IMR-90 (cell line): ENCODE data around the gene DSCAM. TPM values are rescaled to one million over a fixed set of nuclear protein-coding genes. Genes with fewer than 3 reads are reported as not detected.

Source experiments
- ATAC-seq: fragments of 200-7000 bp; cut with Tn5 transposase; 2 replicates; pipeline ENCODE4 v1.9.1; 2020; ENCODE audit warnings: low read depth, mild to moderate bottlenecking, moderate library complexity
- BruUV-seq: library from RNA; stranded (reverse); fragments of 400-500 nt; replicated peaks from 2 replicates; lab custom pipeline; 2021; lab: Mats Ljungman, UMichigan
- CTCF ChIA-PET: fragments of 300-600 bp; formaldehyde crosslinking; extraction: SDS; loops from one replicate; lab custom pipeline; 2021; ENCODE audit warnings: antibody characterized with exemption; lab: Yijun Ruan, JAX
- POLR2A ChIA-PET: fragments of 300-600 bp; sonication (Branson Sonifier 250); formaldehyde crosslinking; loops from one replicate; lab custom pipeline; 2022; ENCODE audit warnings: antibody characterized with exemption; ENCODE audit not compliant: unreplicated experiment; lab: Charles Lee
- DNase-seq: peaks from one replicate; pipeline ENCODE4 v3.0.0; 2013
- H2AFZ ChIP-seq: replicated peaks from 2 replicates; pipeline ENCODE3; 2013; ENCODE audit warnings: low read length, mild to moderate bottlenecking; ENCODE audit not compliant: poor library complexity
- H2AK5ac ChIP-seq: 2 replicates; pipeline ENCODE4 v1.6.1; 2013; ENCODE audit warnings: low read depth, low read length, inconsistent platforms
- H2AK9ac ChIP-seq: replicated peaks from 2 replicates; pipeline ENCODE3; 2013; ENCODE audit warnings: mild to moderate bottlenecking, low read depth, low read length, moderate library complexity; ENCODE audit not compliant: poor library complexity
- H2BK120ac ChIP-seq: 2 replicates; pipeline ENCODE4 v1.6.1; 2013; ENCODE audit warnings: low read depth, low read length, inconsistent platforms
- H2BK15ac ChIP-seq: 3 replicates; pipeline ENCODE4 v1.6.1; 2013; ENCODE audit warnings: low read depth, low read length, inconsistent platforms
- H2BK20ac ChIP-seq: 2 replicates; pipeline ENCODE4 v1.6.1; 2013; ENCODE audit warnings: low read depth, mild to moderate bottlenecking, inconsistent platforms, low read length, moderate library complexity
- H2BK5ac ChIP-seq: 2 replicates; pipeline ENCODE4 v1.6.1; 2013; ENCODE audit warnings: mild to moderate bottlenecking, low read depth, low read length, inconsistent platforms; ENCODE audit not compliant: poor library complexity, severe bottlenecking
- H3K14ac ChIP-seq: replicated peaks from 2 replicates; pipeline ENCODE4 v1.6.1; 2013; ENCODE audit warnings: low read depth, low read length, inconsistent platforms
- H3K18ac ChIP-seq: 2 replicates; pipeline ENCODE4 v1.6.1; 2013; ENCODE audit warnings: low read depth, low read length, control low read depth
- H3K23ac ChIP-seq: 2 replicates; pipeline ENCODE4 v1.6.1; 2013; ENCODE audit warnings: low read depth, low read length, inconsistent platforms
- H3K27ac ChIP-seq: 2 replicates; pipeline ENCODE4 v1.5.1; 2013; ENCODE audit warnings: mild to moderate bottlenecking, control low read depth, low read length; ENCODE audit not compliant: insufficient read depth
- H3K27me3 ChIP-seq: 2 replicates; pipeline ENCODE4 v1.6.1; 2013; ENCODE audit warnings: low read length; ENCODE audit not compliant: control insufficient read depth, insufficient read depth
- H3K36me3 ChIP-seq: 2 replicates; pipeline ENCODE4 v1.6.1; 2013; ENCODE audit warnings: low read length, mixed read lengths; ENCODE audit not compliant: control insufficient read depth, insufficient read depth
- H3K4ac ChIP-seq: 2 replicates; pipeline ENCODE4 v1.6.1; 2013; ENCODE audit warnings: low read depth, low read length, inconsistent platforms
- H3K4me1 ChIP-seq: 2 replicates; pipeline ENCODE4 v1.6.1; 2013; ENCODE audit warnings: low read length, mixed read lengths; ENCODE audit not compliant: control insufficient read depth, insufficient read depth
- H3K4me2 ChIP-seq: 2 replicates; pipeline ENCODE4 v1.6.1; 2013; ENCODE audit warnings: low read depth, mild to moderate bottlenecking, control low read depth, low read length, moderate library complexity
- H3K4me3 ChIP-seq: 2 replicates; pipeline ENCODE4 v1.5.1; 2013; ENCODE audit warnings: low read depth, mild to moderate bottlenecking, control low read depth, low read length, moderate library complexity; ENCODE audit not compliant: insufficient read depth
- H3K56ac ChIP-seq: 2 replicates; pipeline ENCODE4 v1.6.1; 2013; ENCODE audit warnings: low read length, inconsistent platforms; ENCODE audit not compliant: insufficient read depth; ENCODE audit errors: extremely low read depth
- H3K79me1 ChIP-seq, 2 experiments: 2 replicates each; pipeline ENCODE4 v1.6.1; 2013; ENCODE audit warnings: low read length in 2 of 2, inconsistent platforms in 1 of 2, low read depth in 1 of 2
- H3K9ac ChIP-seq: 2 replicates; pipeline ENCODE4 v1.6.1; 2013; ENCODE audit warnings: low read depth, low read length, control low read depth
- H3K9me1 ChIP-seq: 2 replicates; pipeline ENCODE4 v1.6.1; 2013; ENCODE audit warnings: low read length, inconsistent platforms; ENCODE audit not compliant: insufficient read depth
- H3K9me3 ChIP-seq: 2 replicates; pipeline ENCODE4 v1.6.1; 2013; ENCODE audit warnings: low read length; ENCODE audit not compliant: control insufficient read depth, insufficient read depth
- H4K20me1 ChIP-seq: 2 replicates; pipeline ENCODE4 v1.6.1; 2013; ENCODE audit warnings: low read length, inconsistent platforms; ENCODE audit not compliant: insufficient read depth
- H4K5ac ChIP-seq: 2 replicates; pipeline ENCODE4 v1.6.1; 2013; ENCODE audit warnings: mild to moderate bottlenecking, low read depth, low read length, control low read depth
- H4K8ac ChIP-seq, 2 experiments: 2 replicates each; pipeline ENCODE4 v1.6.1; 2013; ENCODE audit warnings: low read depth in 2 of 2, low read length in 2 of 2, control low read depth in 1 of 2, inconsistent platforms in 1 of 2
- H4K91ac ChIP-seq: 2 replicates; pipeline ENCODE4 v1.6.1; 2013; ENCODE audit warnings: low read depth, low read length, inconsistent platforms; ENCODE audit not compliant: insufficient read depth
- BHLHE40 ChIP-seq: fragments of 150-350 bp; IDR thresholded peaks from 2 replicates; pipeline ENCODE4 v1.6.1; 2016; ENCODE audit warnings: mild to moderate bottlenecking, low read depth, low read length
- CEBPB ChIP-seq: IDR thresholded peaks from 2 replicates; pipeline ENCODE4 v1.6.1; 2012; ENCODE audit warnings: low read depth, low read length, improper control_type of control experiment
- CHD1 ChIP-seq: IDR thresholded peaks from 2 replicates; pipeline ENCODE4 v1.6.1; 2012; ENCODE audit warnings: low read depth, low read length, improper control_type of control experiment
- ELK1 ChIP-seq: fragments of 150-350 bp; IDR thresholded peaks from 2 replicates; pipeline ENCODE4 v1.6.1; 2016; ENCODE audit warnings: low read depth, mild to moderate bottlenecking, low read length, moderate library complexity, borderline replicate concordance
- FOS ChIP-seq: fragments of 150-350 bp; IDR thresholded peaks from 2 replicates; pipeline ENCODE4 v1.6.1; 2016; ENCODE audit warnings: low read depth, low read length
- MAFK ChIP-seq: IDR thresholded peaks from 2 replicates; pipeline ENCODE4 v1.6.1; 2012; ENCODE audit warnings: low read depth, low read length, improper control_type of control experiment
- MAZ ChIP-seq: IDR thresholded peaks from 2 replicates; pipeline ENCODE4 v1.6.1; 2012; ENCODE audit warnings: low read depth, mild to moderate bottlenecking, low read length, improper control_type of control experiment, moderate library complexity, borderline replicate concordance
- MXI1 ChIP-seq: IDR thresholded peaks from 2 replicates; pipeline ENCODE4 v1.6.1; 2012; ENCODE audit warnings: low read depth, mild to moderate bottlenecking, low read length, moderate library complexity, borderline replicate concordance
- NFE2L2 ChIP-seq: fragments of 150-350 bp; IDR thresholded peaks from 2 replicates; pipeline ENCODE4 v1.6.1; 2016; ENCODE audit warnings: low read depth, mild to moderate bottlenecking, low read length
- POLR2A ChIP-seq: IDR thresholded peaks from 2 replicates; pipeline ENCODE4 v1.6.1; 2012; ENCODE audit warnings: mild to moderate bottlenecking, low read depth, low read length
- RAD21 ChIP-seq: IDR thresholded peaks from 2 replicates; pipeline ENCODE4 v1.6.1; 2012; ENCODE audit warnings: low read length, improper control_type of control experiment
- RCOR1 ChIP-seq: IDR thresholded peaks from 2 replicates; pipeline ENCODE4 v1.6.1; 2012; ENCODE audit warnings: mild to moderate bottlenecking, low read length, improper control_type of control experiment; ENCODE audit not compliant: insufficient replicate concordance
- RFX5 ChIP-seq: IDR thresholded peaks from 2 replicates; pipeline ENCODE4 v1.8.0; 2012; ENCODE audit warnings: low read depth, mild to moderate bottlenecking, low read length, moderate library complexity
- SMC3 ChIP-seq: fragments of 150-350 bp; IDR thresholded peaks from 2 replicates; pipeline ENCODE4 v1.6.1; 2016; ENCODE audit warnings: low read depth, mild to moderate bottlenecking, antibody characterized with exemption, low read length, moderate library complexity
- WGBS, 2 experiments: methylation state at CpG; one replicate each; pipeline versions ENCODE4 v1.1.5 to v1.1.7; 2013; ENCODE audit warnings: missing lambda C conversion rate in 2 of 2; ENCODE audit not compliant: insufficient read length in 1 of 2; ENCODE audit errors: extremely low coverage in 2 of 2; 5-methylcytosine and 5-hydroxymethylcytosine counted together
- dilution Hi-C: fragments of 300-500 bp; cut with HindIII; formaldehyde crosslinking; loops from one replicate; pipeline ENCODE4 v1.14.3; 2018; ENCODE audit warnings: low sequenced_read_pairs; ENCODE audit not compliant: unreplicated experiment
- in situ Hi-C: fragments of 300-500 bp; cut with MboI; formaldehyde crosslinking; loops from 3 replicates; pipeline ENCODE4 v1.14.3; 2019; ENCODE audit warnings: low sequenced_read_pairs, inconsistent platforms, mixed read lengths
- intact Hi-C: fragments of 100-400 bp; cut with micrococcal nuclease; formaldehyde crosslinking; loops from 2 replicates; pipeline ENCODE4 v1.10.0; 2022
- polyA plus RNA-seq, 3 experiments: library from polyadenylated mRNA; depleted of rRNA; stranded (reverse); fragments of >200 nt; gene quantifications; 2 replicates each; pipeline ENCODE4 v1.2.3, GENCODE V29; 2012; ENCODE audit warnings: low replicate concordance in 1 of 3
- total RNA-seq: library from RNA; depleted of rRNA; stranded (reverse); fragments of >200 nt; gene quantifications from 2 replicates; pipeline ENCODE4 v1.2.3, GENCODE V29; 2012
- TF ChIP-seq, protein P1 (sequence below): fragments of 150-350 bp; IDR thresholded peaks from 2 replicates; pipeline ENCODE4 v1.6.1; 2017; ENCODE audit warnings: mild to moderate bottlenecking, antibody characterized with exemption, low read length, low read depth
- TF ChIP-seq, protein P2 (sequence below): conservative IDR thresholded peaks from 2 replicates; pipeline ENCODE4 v1.5.1; 2012; ENCODE audit warnings: mild to moderate bottlenecking, low read depth, low read length, improper control_type of control experiment

The DSCAM gene
- total and polyA plus RNA-seq, 2 of the 4 experiments (the other 2 are of a cell fraction), result under 0.01 to 0.02 TPM

DNA sequence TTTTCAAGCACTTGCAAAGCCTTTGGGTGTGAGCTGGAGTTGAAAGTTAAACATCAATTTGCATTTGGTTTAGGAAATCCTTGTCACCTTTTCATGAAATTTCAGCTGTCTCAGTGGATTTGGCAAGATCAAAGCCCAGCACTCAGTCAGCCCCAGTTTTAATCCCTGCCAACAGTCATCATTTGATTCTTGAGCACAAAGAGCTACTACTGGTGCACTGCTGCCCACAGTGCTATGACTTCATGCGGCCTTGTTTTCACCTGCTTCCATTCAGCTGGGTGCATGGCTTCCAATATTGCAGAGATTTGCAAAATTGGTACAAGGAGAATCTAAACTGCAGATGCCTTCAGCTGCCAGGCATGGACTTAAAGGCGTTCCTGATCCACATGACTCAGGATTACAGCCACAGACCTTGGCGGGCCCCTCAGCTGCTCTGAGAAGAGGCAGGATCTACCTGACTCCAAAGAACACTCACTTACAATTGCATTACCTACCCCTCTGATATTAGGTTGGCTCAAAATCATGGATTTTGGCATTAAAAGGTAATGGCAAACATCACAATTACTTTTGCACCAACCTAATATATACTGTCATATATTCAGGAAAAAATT is 259.1 kb downstream of the DSCAM start:
- Histone ChIP-seq H4K8ac (no peak overlapping the region), H3K27me3 (no peaks in the 10 kb centered on the region), H3K9me3 (peaks cover 16% of the 10 kb centered on the region), H3K9me1 (no peaks in the 10 kb centered on the region), H3K79me1 (no peaks in the 10 kb centered on the region), H3K4me2 (no peak overlapping the region), H2AFZ (no peak overlapping the region), H3K14ac (no peak overlapping the region), H4K91ac (no peak overlapping the region), H3K27ac (no peak overlapping the region), H2AK9ac (no peak overlapping the region), H4K20me1 (no peaks in the 10 kb centered on the region), H3K9ac (no peak overlapping the region), H2BK120ac (no peak overlapping the region), H3K56ac (no peak overlapping the region), H2BK20ac (no peak overlapping the region), H3K36me3 (no peaks in the 10 kb centered on the region), H2BK15ac (no peak overlapping the region), H3K23ac (no peak overlapping the region), H3K4me1 (no peaks in the 10 kb centered on the region), H4K5ac (no peak overlapping the region), H3K4ac (no peak overlapping the region), H3K4me3 (no peak overlapping the region), H3K18ac (no peak overlapping the region), H2BK5ac (no peak overlapping the region), H2AK5ac (no peak overlapping the region)
- no peak for TF ChIP-seq BHLHE40
- TF ChIP-seq NFE2L2, result no peak
- no peak for TF ChIP-seq MXI1
- TF ChIP-seq CEBPB, result no peak
- TF ChIP-seq, protein P1, sequence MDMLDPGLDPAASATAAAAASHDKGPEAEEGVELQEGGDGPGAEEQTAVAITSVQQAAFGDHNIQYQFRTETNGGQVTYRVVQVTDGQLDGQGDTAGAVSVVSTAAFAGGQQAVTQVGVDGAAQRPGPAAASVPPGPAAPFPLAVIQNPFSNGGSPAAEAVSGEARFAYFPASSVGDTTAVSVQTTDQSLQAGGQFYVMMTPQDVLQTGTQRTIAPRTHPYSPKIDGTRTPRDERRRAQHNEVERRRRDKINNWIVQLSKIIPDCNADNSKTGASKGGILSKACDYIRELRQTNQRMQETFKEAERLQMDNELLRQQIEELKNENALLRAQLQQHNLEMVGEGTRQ, result no peak
- no peak for TF ChIP-seq FOS
- TF ChIP-seq RFX5, result no peak
- TF ChIP-seq, protein P2, sequence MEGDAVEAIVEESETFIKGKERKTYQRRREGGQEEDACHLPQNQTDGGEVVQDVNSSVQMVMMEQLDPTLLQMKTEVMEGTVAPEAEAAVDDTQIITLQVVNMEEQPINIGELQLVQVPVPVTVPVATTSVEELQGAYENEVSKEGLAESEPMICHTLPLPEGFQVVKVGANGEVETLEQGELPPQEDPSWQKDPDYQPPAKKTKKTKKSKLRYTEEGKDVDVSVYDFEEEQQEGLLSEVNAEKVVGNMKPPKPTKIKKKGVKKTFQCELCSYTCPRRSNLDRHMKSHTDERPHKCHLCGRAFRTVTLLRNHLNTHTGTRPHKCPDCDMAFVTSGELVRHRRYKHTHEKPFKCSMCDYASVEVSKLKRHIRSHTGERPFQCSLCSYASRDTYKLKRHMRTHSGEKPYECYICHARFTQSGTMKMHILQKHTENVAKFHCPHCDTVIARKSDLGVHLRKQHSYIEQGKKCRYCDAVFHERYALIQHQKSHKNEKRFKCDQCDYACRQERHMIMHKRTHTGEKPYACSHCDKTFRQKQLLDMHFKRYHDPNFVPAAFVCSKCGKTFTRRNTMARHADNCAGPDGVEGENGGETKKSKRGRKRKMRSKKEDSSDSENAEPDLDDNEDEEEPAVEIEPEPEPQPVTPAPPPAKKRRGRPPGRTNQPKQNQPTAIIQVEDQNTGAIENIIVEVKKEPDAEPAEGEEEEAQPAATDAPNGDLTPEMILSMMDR, result no peak
- no peak for TF ChIP-seq ELK1
- TF ChIP-seq MAZ, result no peak
- TF ChIP-seq RCOR1, result no peak
- TF ChIP-seq CHD1, result no peak
- no peak for TF ChIP-seq MAFK
- no peak for TF ChIP-seq SMC3
- TF ChIP-seq RAD21, result no peak
- TF ChIP-seq POLR2A, result no peak
- ATAC-seq, result no peak
- ChIA-PET CTCF (no interaction called here), POLR2A (no interaction called here)
- no peak for DNase-seq
- BruUV-seq, result no TSS peak
- in situ Hi-C loops (no loop called here), intact Hi-C loops (no loop called here), dilution Hi-C loops (no loop called here)
- no CpG with 5 or more reads among the region's 3 CpGs for WGBS, 2 experiments
